ENCODE measurements around the gene LRRC8D.

- TF ChIP-seq POLR2A (IDR thresholded peaks at IDR 0.05; ENCODE audit: low read length), result no peak
- no peak for TF ChIP-seq GATA1 (IDR thresholded peaks at IDR 0.05; ENCODE audit: low read depth, low read length)
These were observed 20.7 kb upstream of the LRRC8D start for GRCh38 chr1:89800022-89800655.
